DOHH2 (cell line): ENCODE data around the gene COL19A1.
"Not testable (repeated sequence)": the region's sequence is repeated elsewhere in the genome, so short reads cannot be mapped to it uniquely, and the experiment has no call there.

ENCODE experiments used
- H3F3A ChIP-seq: fragments of 200-600 bp; sonication (generic), shearing (Covaris generic); 2 replicates; pipeline ENCODE4 v1.6.0; 2016; ENCODE audit warnings: antibody characterized with exemption, mild to moderate bottlenecking; ENCODE audit not compliant: control insufficient read depth, insufficient read depth
- H3K27ac ChIP-seq: fragments of 200-600 bp; sonication (generic); 2 replicates; pipeline ENCODE4 v1.5.1; 2014; ENCODE audit warnings: low read depth, mild to moderate bottlenecking, low read length, moderate library complexity
- H3K27me3 ChIP-seq: fragments of 200-600 bp; sonication (generic); 2 replicates; pipeline ENCODE4 v1.6.1; 2014; ENCODE audit warnings: mild to moderate bottlenecking, low read length, mixed read lengths; ENCODE audit not compliant: control insufficient read depth
- H3K36me3 ChIP-seq: fragments of 200-600 bp; sonication (generic); 2 replicates; pipeline ENCODE4 v1.6.1; 2014; ENCODE audit warnings: mild to moderate bottlenecking, low read length, moderate library complexity, mixed read lengths; ENCODE audit not compliant: control insufficient read depth
- H3K4me1 ChIP-seq: fragments of 200-600 bp; sonication (generic); 2 replicates; pipeline ENCODE4 v1.6.1; 2014; ENCODE audit warnings: mild to moderate bottlenecking, low read length, mixed read lengths; ENCODE audit not compliant: control insufficient read depth
- H3K4me2 ChIP-seq: fragments of 200-600 bp; sonication (generic); 2 replicates; pipeline ENCODE4 v1.6.0; 2014; ENCODE audit warnings: mild to moderate bottlenecking, low read length, moderate library complexity
- H3K4me3 ChIP-seq: fragments of 200-600 bp; sonication (generic); 2 replicates; pipeline ENCODE4 v1.5.1; 2014; ENCODE audit warnings: mild to moderate bottlenecking, low read length, mixed read lengths
- H3K79me2 ChIP-seq: fragments of 200-600 bp; sonication (generic); 2 replicates; pipeline ENCODE4 v1.6.1; 2014; ENCODE audit warnings: mild to moderate bottlenecking, low read length, mixed read lengths; ENCODE audit not compliant: control insufficient read depth
- H3K9me2 ChIP-seq: fragments of 200-600 bp; sonication (generic); replicated peaks from 2 replicates; pipeline ENCODE4 v1.6.1; 2014; ENCODE audit warnings: mild to moderate bottlenecking, low read length, mixed read lengths; ENCODE audit not compliant: control insufficient read depth
- H3K9me3 ChIP-seq: fragments of 200-600 bp; sonication (generic); 2 replicates; pipeline ENCODE4 v1.6.1; 2014; ENCODE audit warnings: antibody characterized with exemption, low read length, mixed read lengths; ENCODE audit not compliant: control insufficient read depth, insufficient read depth
- H4K20me1 ChIP-seq: fragments of 200-600 bp; sonication (generic); 2 replicates; pipeline ENCODE4 v1.6.0; 2014; ENCODE audit warnings: low read depth, mild to moderate bottlenecking, antibody characterized with exemption, low read length, moderate library complexity; ENCODE audit not compliant: control insufficient read depth, insufficient read depth
- EZH2phosphoT487 ChIP-seq: fragments of 200-600 bp; sonication (generic); IDR thresholded peaks from 2 replicates; pipeline ENCODE4 v1.6.1; 2017; ENCODE audit warnings: borderline replicate concordance, mild to moderate bottlenecking, antibody characterized with exemption, low read length, moderate library complexity, mixed read lengths
- TF ChIP-seq, protein P1 (sequence below): fragments of 200-600 bp; sonication (generic); IDR thresholded peaks from one replicate; pipeline ENCODE4 v1.5.1; 2014; ENCODE audit warnings: antibody characterized with exemption, mild to moderate bottlenecking, low read depth, low read length; ENCODE audit not compliant: poor library complexity, severe bottlenecking

COL19A1 gene

GRCh38 chr6:69987550-69987949 is 121.2 kb downstream of the COL19A1 start:
- H4K20me1 ChIP-seq, result no peaks in the 10 kb centered on the region
- 0 out of 2 replicates have a peak, but pooled peaks cover 5% of the 10 kb centered on the region for H3K4me1 ChIP-seq
- H3K27me3 ChIP-seq, result no peaks in the 10 kb centered on the region
- H3K27ac ChIP-seq, result no peak overlapping the region
- H3K79me2 ChIP-seq, result no peaks in the 10 kb centered on the region
- no peaks in the 10 kb centered on the region for H3K9me3 ChIP-seq
- no peaks in the 10 kb centered on the region for H3K36me3 ChIP-seq
- no peak overlapping the region for H3K4me3 ChIP-seq
- TF ChIP-seq EZH2phosphoT487, result no peak
- TF ChIP-seq, protein P1, sequence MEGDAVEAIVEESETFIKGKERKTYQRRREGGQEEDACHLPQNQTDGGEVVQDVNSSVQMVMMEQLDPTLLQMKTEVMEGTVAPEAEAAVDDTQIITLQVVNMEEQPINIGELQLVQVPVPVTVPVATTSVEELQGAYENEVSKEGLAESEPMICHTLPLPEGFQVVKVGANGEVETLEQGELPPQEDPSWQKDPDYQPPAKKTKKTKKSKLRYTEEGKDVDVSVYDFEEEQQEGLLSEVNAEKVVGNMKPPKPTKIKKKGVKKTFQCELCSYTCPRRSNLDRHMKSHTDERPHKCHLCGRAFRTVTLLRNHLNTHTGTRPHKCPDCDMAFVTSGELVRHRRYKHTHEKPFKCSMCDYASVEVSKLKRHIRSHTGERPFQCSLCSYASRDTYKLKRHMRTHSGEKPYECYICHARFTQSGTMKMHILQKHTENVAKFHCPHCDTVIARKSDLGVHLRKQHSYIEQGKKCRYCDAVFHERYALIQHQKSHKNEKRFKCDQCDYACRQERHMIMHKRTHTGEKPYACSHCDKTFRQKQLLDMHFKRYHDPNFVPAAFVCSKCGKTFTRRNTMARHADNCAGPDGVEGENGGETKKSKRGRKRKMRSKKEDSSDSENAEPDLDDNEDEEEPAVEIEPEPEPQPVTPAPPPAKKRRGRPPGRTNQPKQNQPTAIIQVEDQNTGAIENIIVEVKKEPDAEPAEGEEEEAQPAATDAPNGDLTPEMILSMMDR, result no peak
- H3K9me2 ChIP-seq, result no peaks in the 10 kb centered on the region
- no peak overlapping the region for H3K4me2 ChIP-seq
- H3F3A ChIP-seq, result no peaks in the 10 kb centered on the region

- Histone ChIP-seq H3K79me2 (no peaks in the 10 kb centered on the region), H3K9me2 (no peaks in the 10 kb centered on the region), H3K4me1 (0 out of 2 replicates have a peak, but pooled peaks cover 5% of the 10 kb centered on the region), H4K20me1 (no peaks in the 10 kb centered on the region), H3K36me3 (no peaks in the 10 kb centered on the region), H3K4me3 (no peak overlapping the region), H3K27ac (no peak overlapping the region), H3K9me3 (no peaks in the 10 kb centered on the region), H3F3A (no peaks in the 10 kb centered on the region), H3K4me2 (no peak overlapping the region), H3K27me3 (no peaks in the 10 kb centered on the region)
- TF ChIP-seq, protein P1, result no peak
- TF ChIP-seq EZH2phosphoT487, result no peak
These were observed 122.2 kb downstream of the COL19A1 start for GRCh38 chr6:69988458-69989126.

DNA sequence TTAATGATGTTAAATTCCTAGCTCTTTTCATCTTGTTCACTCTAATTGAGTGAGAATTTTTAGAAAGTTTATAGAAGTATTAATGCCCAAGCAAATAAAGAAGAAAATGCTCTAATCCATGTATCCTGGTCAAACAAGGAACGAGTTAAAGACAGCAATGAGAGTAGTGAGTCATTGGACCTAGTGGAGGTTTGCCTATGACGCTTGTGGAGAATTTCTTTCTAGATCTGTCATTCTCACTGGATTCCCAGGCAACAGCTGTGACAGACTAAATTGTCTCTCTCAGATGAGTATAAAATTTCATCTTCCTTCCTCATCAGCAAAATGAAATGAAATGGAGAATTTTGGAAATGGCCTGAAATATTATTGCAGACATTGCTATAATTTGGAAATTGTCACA is 127.9 kb downstream of the COL19A1 start:
- Histone ChIP-seq H4K20me1 (no peaks in the 10 kb centered on the region), H3K4me2 (no peak overlapping the region), H3K4me1 (no peaks in the 10 kb centered on the region), H3K36me3 (no peaks in the 10 kb centered on the region), H3K79me2 (no peaks in the 10 kb centered on the region), H3K9me2 (no peaks in the 10 kb centered on the region), H3K4me3 (no peak overlapping the region), H3K27ac (no peak overlapping the region), H3F3A (no peaks in the 10 kb centered on the region), H3K27me3 (no peaks in the 10 kb centered on the region), H3K9me3 (no peaks in the 10 kb centered on the region)
- no peak for TF ChIP-seq EZH2phosphoT487

GRCh38 chr6:70008189-70008588 is 141.8 kb downstream of the COL19A1 start:
- Histone ChIP-seq H3K9me2 (no peaks in the 10 kb centered on the region), H3K4me2 (no peak overlapping the region), H3K4me3 (no peak overlapping the region), H3K27ac (no peak overlapping the region), H3K9me3 (0 out of 2 replicates have a peak, but pooled peaks cover 2% of the 10 kb centered on the region), H3F3A (no peaks in the 10 kb centered on the region), H3K27me3 (no peaks in the 10 kb centered on the region), H4K20me1 (no peaks in the 10 kb centered on the region), H3K4me1 (no peaks in the 10 kb centered on the region), H3K36me3 (no peaks in the 10 kb centered on the region), H3K79me2 (no peaks in the 10 kb centered on the region)
- TF ChIP-seq, protein P1, result no peak
- no peak for TF ChIP-seq EZH2phosphoT487

GRCh38 chr6:70010339-70010738 is 144.0 kb downstream of the COL19A1 start:
- H3K36me3 ChIP-seq, H3K79me2 ChIP-seq, H3K4me1 ChIP-seq, H3K4me3 ChIP-seq, H3K27me3 ChIP-seq, H3F3A ChIP-seq, H3K9me3 ChIP-seq, H3K9me2 ChIP-seq, H3K27ac ChIP-seq, H4K20me1 ChIP-seq, H3K4me2 ChIP-seq: not testable (repeated sequence)

DNA sequence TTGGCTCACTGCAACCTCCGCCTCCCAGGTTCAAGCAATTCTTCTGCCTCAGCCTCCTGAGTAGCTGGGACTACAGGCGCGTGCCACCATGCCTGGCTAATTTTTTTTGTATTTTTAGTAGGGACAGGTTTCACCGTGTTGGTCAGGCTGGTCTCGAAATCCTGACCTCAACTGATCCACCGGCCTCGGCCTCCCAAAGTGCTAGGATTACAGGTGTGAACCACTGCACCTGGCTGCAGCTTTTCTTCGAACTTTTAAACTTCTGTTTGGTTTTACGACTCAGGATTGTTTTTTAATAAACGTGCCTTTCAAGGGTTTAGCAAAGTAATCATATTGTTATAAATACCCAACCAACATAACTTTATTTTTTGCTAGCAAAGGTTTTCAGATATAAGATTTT is 156.8 kb downstream of the COL19A1 start:
- not testable (repeated sequence) for H3K4me2 ChIP-seq, H3K9me2 ChIP-seq, H4K20me1 ChIP-seq, H3K79me2 ChIP-seq, H3K4me1 ChIP-seq, H3F3A ChIP-seq, H3K4me3 ChIP-seq, H3K36me3 ChIP-seq, H3K9me3 ChIP-seq, H3K27ac ChIP-seq, H3K27me3 ChIP-seq
